Calu3 (cell line): ENCODE data around the gene NEK9. TPM values are rescaled to one million over a fixed set of nuclear protein-coding genes. Genes with fewer than 3 reads are reported as not detected.

Experiments used
- BruUV-seq: library from RNA; stranded (reverse); fragments of 400-500 nt; replicated peaks from 2 replicates; lab custom pipeline; 2021; lab: Mats Ljungman, UMichigan
- CTCF ChIA-PET: fragments of 300-600 bp; sonication (Branson Sonifier 250); formaldehyde crosslinking; loops from one replicate; lab custom pipeline; 2022; ENCODE audit warnings: antibody characterized with exemption; lab: Charles Lee
- DNase-seq: peaks from one replicate; pipeline ENCODE4 v3.0.0; 2022
- H3K27ac Mint-ChIP-seq: one replicate; pipeline ENCODE4 v1.8.0; 2022; ENCODE audit warnings: mixed read lengths; ENCODE audit not compliant: unreplicated experiment
- H3K27me3 Mint-ChIP-seq: one replicate; pipeline ENCODE4 v1.8.0; 2022; ENCODE audit warnings: mixed read lengths; ENCODE audit not compliant: unreplicated experiment
- H3K36me3 Mint-ChIP-seq: one replicate; pipeline ENCODE4 v1.8.0; 2022; ENCODE audit warnings: mild to moderate bottlenecking, moderate library complexity, mixed read lengths; ENCODE audit not compliant: insufficient read depth, unreplicated experiment
- H3K4me1 Mint-ChIP-seq: one replicate; pipeline ENCODE4 v1.8.0; 2022; ENCODE audit warnings: mild to moderate bottlenecking, low read depth, mixed read lengths; ENCODE audit not compliant: unreplicated experiment
- H3K4me3 Mint-ChIP-seq: one replicate; pipeline ENCODE4 v1.8.0; 2022; ENCODE audit warnings: mild to moderate bottlenecking, low read depth, moderate library complexity, mixed read lengths; ENCODE audit not compliant: unreplicated experiment
- H3K9me3 Mint-ChIP-seq: one replicate; pipeline ENCODE4 v1.8.0; 2022; ENCODE audit warnings: low read depth, mixed read lengths; ENCODE audit not compliant: unreplicated experiment
- intact Hi-C: fragments of 100-400 bp; cut with micrococcal nuclease; formaldehyde crosslinking; loops from one replicate; pipeline ENCODE4 v1.10.0; 2022; ENCODE audit not compliant: unreplicated experiment
- total RNA-seq: library from RNA; stranded (reverse); gene quantifications from 2 replicates; pipeline ENCODE4 v1.2.3, GENCODE V29; 2022
- TF ChIP-seq, protein P1 (sequence below): fragments of 200-600 bp; IDR thresholded peaks from one replicate; pipeline ENCODE4 v1.8.0; 2022; ENCODE audit warnings: antibody characterized with exemption; ENCODE audit not compliant: unreplicated experiment

NEK9 gene
- total RNA-seq, 1 experiment from 2014 or later = 63.4 TPM

DNA sequence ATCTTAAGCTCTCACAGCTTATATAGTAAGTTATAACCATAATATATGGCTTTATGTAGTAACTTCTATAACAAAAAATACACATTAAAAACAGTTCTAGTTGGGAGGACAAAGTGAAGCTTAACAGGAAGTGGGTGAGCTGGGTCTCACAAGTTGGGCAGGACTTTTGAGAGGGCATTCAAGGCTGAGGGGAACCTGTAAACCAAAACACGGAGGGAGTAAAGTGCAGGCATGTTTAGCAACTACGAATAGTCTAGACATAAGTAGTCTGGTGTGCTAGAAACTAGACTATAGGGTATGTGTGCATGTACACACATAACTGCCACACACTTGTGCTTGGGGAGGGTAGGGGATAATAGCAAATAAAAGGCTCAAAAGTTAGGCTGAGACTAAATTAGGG lies 14.2 kb upstream of the NEK9 start:
- no peak overlapping the region for H3K27ac Mint-ChIP-seq
- CTCF ChIA-PET = interaction anchor here (1.7 kb wide), 1 partner anchor 155 kb away, joined by 6 read pairs; no protein-coding TSS in a partner anchor
- no TSS peak for BruUV-seq
- intact Hi-C loops = no loop called here
- H3K4me3 Mint-ChIP-seq = no peak overlapping the region
- peaks cover 11% of the 10 kb centered on the region for H3K36me3 Mint-ChIP-seq
- H3K9me3 Mint-ChIP-seq = no peaks in the 10 kb centered on the region
- TF ChIP-seq, protein P1, sequence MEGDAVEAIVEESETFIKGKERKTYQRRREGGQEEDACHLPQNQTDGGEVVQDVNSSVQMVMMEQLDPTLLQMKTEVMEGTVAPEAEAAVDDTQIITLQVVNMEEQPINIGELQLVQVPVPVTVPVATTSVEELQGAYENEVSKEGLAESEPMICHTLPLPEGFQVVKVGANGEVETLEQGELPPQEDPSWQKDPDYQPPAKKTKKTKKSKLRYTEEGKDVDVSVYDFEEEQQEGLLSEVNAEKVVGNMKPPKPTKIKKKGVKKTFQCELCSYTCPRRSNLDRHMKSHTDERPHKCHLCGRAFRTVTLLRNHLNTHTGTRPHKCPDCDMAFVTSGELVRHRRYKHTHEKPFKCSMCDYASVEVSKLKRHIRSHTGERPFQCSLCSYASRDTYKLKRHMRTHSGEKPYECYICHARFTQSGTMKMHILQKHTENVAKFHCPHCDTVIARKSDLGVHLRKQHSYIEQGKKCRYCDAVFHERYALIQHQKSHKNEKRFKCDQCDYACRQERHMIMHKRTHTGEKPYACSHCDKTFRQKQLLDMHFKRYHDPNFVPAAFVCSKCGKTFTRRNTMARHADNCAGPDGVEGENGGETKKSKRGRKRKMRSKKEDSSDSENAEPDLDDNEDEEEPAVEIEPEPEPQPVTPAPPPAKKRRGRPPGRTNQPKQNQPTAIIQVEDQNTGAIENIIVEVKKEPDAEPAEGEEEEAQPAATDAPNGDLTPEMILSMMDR = no peak
- DNase-seq = no peak
- no peaks in the 10 kb centered on the region for H3K27me3 Mint-ChIP-seq
- peaks cover 19% of the 10 kb centered on the region for H3K4me1 Mint-ChIP-seq

GRCh38 chr14:75140620-75141019 lies 13.8 kb upstream of the NEK9 start:
- H3K27ac Mint-ChIP-seq = no peak overlapping the region
- no peak overlapping the region for H3K4me3 Mint-ChIP-seq
- H3K9me3 Mint-ChIP-seq = no peaks in the 10 kb centered on the region
- no peak for DNase-seq
- intact Hi-C loops = no loop called here
- CTCF ChIA-PET = interaction anchor here (0.7 to 1.7 kb wide), 2 partner anchors 61 to 155 kb away, joined by 3 to 6 read pairs; no protein-coding TSS in a partner anchor
- no peaks in the 10 kb centered on the region for H3K27me3 Mint-ChIP-seq
- peaks cover 15% of the 10 kb centered on the region for H3K36me3 Mint-ChIP-seq
- TF ChIP-seq, protein P1 = no peak
- H3K4me1 Mint-ChIP-seq = peaks cover 17% of the 10 kb centered on the region
- BruUV-seq = no TSS peak

DNA sequence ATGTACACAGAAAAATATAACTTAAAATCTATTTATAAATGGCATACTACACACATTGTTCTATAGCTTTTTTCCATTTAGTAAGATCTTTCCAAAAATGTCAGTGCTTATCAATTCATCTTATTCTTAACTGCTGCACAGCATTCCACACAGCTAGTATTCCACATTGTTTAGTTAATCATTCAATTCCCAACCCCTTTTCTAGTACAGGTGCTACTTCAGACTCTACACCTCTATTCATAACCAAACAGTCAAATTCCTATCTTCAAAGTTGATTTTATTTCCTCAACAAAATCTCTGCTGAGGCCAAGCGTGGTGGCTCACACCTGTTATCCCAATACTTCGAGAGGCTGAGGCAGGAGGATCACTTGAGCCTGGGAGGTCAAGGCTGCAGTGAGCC lies 12.3 kb upstream of the NEK9 start:
- intact Hi-C loops = loop anchor here (10.0 kb wide), 1 partner anchor 426 kb away; no protein-coding TSS in a partner anchor
- CTCF ChIA-PET = no interaction called here
- DNase-seq = no peak
- Mint-ChIP-seq H3K27ac (peak overlapping the region; percentile 68), H3K9me3 (no peaks in the 10 kb centered on the region), H3K4me1 (peaks cover 17% of the 10 kb centered on the region), H3K27me3 (no peaks in the 10 kb centered on the region), H3K4me3 (no peak overlapping the region), H3K36me3 (peaks cover 28% of the 10 kb centered on the region)
- TF ChIP-seq, protein P1 = no peak
- no TSS peak for BruUV-seq

DNA sequence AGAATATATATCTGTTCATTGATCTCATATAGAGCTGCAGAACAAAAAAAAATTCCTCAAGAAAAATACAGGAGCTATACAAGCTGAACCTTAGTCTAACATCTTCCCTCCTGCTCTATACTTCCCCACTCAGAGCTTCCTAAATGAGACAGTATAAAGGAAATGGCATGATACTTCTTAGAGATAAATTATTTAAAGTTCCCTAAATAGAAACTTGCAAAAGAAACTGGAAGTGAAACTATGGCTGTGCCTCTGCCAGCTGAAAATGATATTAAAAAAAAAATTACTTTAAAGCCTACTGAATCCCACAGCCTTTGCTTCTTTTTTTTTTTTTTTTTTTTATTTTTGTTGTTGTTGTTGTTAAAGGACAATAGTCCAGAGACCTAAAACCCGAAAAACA lies 11.6 kb upstream of the NEK9 start:
- Mint-ChIP-seq H3K27ac (no peak overlapping the region), H3K36me3 (peaks cover 34% of the 10 kb centered on the region), H3K4me3 (no peak overlapping the region), H3K27me3 (no peaks in the 10 kb centered on the region), H3K9me3 (no peaks in the 10 kb centered on the region), H3K4me1 (peaks cover 17% of the 10 kb centered on the region)
- intact Hi-C loops = loop anchor here (10.0 kb wide), 1 partner anchor 426 kb away; no protein-coding TSS in a partner anchor
- CTCF ChIA-PET = no interaction called here
- TF ChIP-seq, protein P1 = no peak
- no peak for DNase-seq
- no TSS peak for BruUV-seq
